Measurements from ENCODE around the gene MAPK8IP3.
A peak's percentile ranks its signal among the peaks of the same experiment; 100 is the strongest.
"Not testable (repeated sequence)": the region's sequence is repeated elsewhere in the genome, so short reads cannot be mapped to it uniquely, and the experiment has no call there.

Gene MAPK8IP3

DNA sequence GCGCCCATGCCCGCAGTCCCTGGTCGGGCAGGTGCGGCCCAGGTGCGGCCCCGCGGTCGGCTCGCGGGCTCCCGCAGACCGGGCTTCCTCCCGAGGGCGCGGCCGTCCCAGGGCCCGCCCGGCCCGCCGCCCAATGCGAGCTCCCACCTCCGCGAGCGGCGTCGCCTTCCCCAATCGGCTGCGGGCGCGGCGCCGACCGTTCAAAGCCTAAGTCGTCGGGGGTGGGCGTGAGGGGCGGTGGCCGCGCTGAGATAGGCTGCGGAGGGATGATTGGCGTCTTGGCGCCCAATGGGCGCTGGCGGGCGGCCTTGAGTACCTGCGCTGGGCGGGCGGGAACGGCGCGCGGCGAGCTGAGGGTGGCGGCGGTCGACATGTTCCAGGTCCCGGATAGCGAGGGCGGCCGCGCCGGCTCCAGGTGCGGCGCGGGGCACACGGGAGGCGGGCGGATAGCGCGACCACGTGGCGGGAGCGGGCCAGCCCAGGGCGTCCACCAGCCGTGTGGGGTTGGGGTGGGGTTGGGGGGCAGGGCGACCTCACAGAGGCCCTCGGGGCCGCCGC, 28.0 kb upstream of the MAPK8IP3 start, which contains the start of gene JPT2:
JPT2 (plus strand) TSS at position 338 of the 558 bp plus-strand sequence; CDS start at position 372, 34 bp downstream.
- peak; percentile 97 for DNase-seq

GRCh38 chr16:1678500-1679098, 27.4 kb upstream of the MAPK8IP3 start:
- DNase-seq: peak; percentile 24

DNA sequence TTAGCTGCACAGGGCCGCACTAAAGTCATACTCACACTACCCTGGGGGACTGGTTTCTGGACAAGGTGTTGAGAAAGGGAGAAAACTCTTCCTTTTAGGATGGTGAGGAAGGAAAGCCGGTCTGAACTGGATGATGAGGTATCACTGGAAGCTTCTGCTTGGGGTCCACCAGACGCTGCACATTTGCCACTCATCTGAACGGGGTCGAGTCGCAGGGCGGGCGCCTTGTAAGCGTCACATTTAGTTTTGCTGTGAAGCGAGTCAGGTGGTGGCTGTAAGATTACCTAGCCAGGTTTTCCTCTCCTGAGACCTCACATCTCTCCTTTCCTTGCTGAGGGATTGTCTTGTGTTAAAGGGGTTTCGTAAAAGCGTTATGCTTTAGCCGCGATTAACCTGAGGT, 25.6 kb upstream of the MAPK8IP3 start:
- no peak for DNase-seq

DNA sequence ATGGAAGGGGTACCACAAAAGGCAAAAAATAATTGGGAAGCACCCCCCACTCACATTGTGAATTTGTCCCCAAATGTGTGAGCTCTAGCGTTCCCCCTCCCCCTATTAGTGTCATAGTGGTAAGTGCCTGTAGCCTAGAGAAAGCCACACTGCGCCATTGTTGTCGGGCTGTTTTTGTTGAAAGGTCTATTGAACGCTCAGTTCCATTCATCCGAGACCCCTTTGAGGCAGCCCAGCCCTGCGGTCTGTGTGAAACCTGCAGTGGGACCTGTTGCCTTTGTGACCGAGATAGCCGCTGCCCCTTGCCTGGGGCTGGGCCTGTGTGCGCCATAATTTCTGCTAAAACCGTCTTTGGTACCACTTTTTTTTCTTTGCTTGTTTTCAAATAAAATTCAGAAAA, 25.0 kb upstream of the MAPK8IP3 start:
- DNase-seq: no peak

GRCh38 chr16:1687427-1688316, 18.3 kb upstream of the MAPK8IP3 start:
- peak; percentile 12 for DNase-seq

- no peak for DNase-seq
Measured at GRCh38 chr16:1688807-1689560, 17.0 kb upstream of the MAPK8IP3 start.

GRCh38 chr16:1689853-1690252, 16.1 kb upstream of the MAPK8IP3 start:
- DNase-seq: no peak

DNA sequence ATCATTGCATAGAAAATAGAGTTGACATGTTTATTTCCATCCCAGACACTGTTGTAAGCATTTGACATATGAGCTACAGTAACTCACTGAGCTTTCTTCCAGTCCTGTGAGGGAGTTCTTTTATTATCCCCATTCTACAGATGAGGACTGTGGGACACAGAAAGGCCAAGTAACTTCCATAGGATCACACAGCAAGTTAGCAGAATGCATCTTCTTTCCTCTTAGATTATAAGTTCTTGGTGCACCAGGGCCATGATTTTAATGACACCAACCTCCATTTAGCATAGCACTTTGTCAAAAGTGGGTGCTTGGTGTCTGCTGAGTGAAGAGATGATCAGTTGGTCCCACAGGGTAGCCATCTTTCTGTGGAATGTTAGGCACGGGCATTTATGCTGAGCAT, 15.2 kb upstream of the MAPK8IP3 start:
- no peak for DNase-seq

DNA sequence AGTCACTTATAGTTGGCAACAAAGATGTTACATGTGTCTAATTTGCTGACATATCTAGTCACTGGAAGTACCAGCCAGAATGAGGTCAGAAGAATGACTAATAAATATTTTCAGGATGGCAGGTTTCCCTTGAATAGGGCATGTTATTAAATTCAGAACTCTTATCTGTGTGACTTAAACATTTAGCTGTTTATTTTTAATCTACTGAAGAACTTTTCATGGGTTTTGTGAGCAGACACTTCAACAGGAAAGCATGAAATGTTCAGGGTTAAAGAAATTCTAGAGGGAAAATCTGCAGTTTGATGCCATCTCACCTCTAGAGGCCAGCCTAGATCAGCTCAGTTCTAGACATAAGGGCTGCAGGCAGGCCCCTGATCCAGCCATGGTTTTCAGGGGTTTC, 14.7 kb upstream of the MAPK8IP3 start:
- no peak for DNase-seq

DNA sequence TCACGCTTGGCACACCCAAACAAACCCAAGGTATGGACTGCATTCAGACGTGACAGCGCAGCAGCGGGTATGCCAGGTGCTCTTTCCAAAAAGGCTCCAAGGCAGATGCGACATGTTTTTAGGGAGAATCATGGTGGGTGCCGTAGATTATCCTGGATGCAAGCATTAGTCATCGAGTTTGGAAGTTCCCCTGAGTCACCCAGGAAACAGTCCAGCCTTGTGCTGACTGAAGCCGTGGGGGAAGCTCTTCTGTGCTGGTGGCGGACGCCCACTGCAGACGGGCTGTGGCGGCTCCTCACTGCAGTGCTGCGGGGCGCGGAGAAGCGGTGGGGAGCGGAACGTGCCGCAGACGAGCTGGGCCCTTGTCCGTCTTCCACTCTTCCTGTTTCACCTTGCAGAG, 14.0 kb upstream of the MAPK8IP3 start:
- no peak for DNase-seq

DNA sequence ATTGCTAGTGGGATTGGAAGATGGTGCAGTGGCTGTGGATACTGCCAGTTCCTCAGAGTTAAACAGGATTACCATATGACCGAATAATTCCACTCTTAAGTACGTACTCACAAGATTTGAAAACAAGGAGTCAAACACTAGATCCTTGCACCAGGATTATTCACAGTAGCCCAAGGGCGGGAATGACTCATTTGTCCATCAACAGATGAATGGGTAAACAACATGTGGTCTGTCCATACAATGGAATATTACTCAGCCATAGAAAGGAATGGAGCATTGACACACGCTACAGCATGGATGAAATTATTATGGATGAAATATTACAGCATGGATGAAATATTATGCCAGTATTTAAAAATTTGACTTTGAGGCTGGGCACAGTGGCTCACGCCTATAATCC, 9.1 kb upstream of the MAPK8IP3 start:
- DNase-seq: no peak

- DNase-seq: no peak
Measured at GRCh38 chr16:1698680-1699079, 7.3 kb upstream of the MAPK8IP3 start.

GRCh38 chr16:1700246-1700645, 5.7 kb upstream of the MAPK8IP3 start:
- no peak for DNase-seq

DNA sequence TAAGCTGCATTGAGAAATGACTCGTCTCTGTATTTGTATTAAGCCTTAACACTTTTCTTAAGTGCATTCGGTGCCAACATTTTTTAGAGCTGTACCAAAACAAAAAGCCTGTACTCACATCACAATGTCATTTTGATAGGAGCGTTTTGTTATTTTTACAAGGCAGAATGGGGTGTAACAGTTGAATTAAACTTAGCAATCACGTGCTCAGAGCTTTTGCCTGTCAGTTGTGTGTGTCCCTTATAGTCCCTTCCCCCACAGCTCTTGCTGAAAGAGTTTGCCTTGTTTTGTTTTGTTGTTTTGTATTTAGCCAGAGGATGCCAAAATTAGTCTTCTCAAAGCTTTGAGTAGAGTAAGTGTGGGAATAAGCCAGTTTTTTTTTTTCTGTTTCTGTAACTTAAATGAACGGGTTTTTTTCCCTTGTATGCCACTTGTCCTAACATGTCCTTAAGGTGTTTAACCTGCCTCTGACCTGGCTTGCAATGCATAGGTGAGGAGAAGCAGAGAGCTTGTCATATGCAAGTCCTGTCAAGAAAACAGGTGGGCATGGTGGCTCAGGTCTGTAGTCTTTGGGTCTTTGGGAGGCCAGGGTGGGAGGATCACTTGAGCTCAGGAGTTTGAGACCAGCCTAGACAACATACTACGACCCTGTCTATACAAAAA, 4.6 kb upstream of the MAPK8IP3 start:
- DNase-seq: no peak

GRCh38 chr16:1705324-1705687, 689 bp upstream of the MAPK8IP3 start:
- DNase-seq: not testable (repeated sequence)

DNA sequence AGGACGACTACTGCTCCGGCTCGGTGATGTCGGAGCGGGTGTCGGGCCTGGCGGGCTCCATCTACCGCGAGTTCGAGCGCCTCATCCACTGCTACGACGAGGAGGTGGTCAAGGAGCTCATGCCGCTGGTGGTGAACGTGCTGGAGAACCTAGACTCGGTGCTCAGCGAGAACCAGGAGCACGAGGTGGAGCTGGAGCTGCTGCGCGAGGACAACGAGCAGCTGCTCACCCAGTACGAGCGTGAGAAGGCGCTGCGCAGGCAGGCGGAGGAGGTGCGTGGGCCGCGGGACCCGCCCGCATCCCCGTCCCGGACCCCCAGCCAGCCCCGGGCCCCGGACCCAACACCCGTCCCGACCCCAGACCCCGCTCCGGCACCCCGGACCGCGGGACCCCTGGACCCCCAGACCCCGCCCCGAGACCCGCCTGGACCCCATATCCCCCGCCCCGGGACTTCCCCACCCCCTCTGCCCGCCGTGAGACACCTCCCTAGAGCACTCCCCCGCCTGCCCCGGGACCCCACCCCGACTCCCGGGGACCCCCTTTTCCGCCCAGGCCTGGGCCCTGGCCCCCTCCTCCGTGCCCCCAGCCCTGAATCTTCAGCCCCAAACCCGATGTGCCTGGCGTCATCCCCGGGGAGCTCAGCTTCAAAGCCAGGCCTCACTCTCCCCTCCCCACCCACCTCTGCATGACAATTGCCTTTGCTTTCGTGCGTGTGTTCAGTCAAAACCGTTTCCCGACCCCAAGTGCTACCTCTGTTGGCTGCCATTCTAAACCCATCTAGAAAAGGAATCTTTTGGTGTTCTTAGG, 594 bp downstream of the MAPK8IP3 start:
- DNase-seq: peak; percentile 14

GRCh38 chr16:1707193-1707790, 1.3 kb downstream of the MAPK8IP3 start:
- no peak for DNase-seq

DNA sequence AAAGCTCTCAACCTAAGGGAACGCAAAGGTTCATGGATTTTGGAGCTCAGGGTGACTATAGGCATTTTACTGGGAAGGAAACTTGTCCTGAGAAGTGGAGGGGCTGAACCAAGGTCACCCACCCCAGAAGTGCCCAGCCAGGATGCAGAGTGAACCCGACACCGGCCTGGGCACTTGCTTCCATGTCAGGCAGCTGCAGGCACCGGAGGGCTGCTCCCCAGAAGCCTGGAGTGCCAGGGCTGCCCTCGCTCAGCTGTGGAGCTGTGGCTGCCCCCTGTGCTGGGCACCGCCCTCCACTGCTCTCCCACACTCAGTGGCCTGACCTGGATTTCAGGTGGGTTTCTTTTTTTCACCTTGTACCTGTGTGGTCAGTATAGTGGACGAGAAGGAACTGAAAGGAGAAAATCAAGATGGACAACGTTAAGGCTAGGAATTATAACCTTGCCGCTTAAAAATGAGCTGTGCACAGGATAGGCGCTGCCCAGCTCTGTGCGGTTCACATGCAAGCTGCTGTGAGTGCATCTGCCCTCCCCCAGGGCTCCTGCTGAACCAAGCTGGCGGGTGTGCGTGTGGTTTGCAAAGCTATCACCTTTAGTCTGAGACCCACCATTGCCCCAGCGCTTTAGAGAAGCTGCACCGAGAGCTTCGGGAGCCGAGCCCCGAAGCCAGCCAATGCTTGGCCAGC, 2.2 kb downstream of the MAPK8IP3 start:
- no peak for DNase-seq

- DNase-seq: no peak
Measured at GRCh38 chr16:1708768-1709180, 2.8 kb downstream of the MAPK8IP3 start.

DNA sequence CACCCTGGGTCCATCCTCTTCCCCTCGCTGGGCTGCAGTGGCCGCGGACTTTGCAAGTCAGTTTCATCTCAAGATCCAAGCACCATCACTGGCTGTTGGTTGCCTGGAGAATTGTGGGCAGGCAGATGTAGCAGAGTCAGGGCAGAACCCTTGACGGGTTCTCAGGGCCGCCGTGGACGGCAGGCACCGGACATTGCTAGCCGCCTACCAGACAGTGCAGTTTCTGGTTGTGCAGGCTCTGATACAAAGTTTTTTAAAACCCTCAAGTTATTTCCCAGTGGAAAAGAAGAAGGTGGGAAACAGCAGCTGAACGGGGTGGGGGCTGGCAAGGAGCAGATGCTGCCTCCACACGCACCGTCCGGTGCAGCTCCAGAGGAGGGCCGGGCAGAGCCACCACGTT, 3.4 kb downstream of the MAPK8IP3 start:
- no peak for DNase-seq
